Measurements from ENCODE around the gene SLC22A23. TPM values are rescaled to one million over a fixed set of nuclear protein-coding genes. Genes with fewer than 3 reads are reported as not detected.

Gene SLC22A23
- total and polyA plus RNA-seq, 2 of the 4 experiments (the other 2 are of a cell fraction) = 0.72 to 1.6 TPM

DNA sequence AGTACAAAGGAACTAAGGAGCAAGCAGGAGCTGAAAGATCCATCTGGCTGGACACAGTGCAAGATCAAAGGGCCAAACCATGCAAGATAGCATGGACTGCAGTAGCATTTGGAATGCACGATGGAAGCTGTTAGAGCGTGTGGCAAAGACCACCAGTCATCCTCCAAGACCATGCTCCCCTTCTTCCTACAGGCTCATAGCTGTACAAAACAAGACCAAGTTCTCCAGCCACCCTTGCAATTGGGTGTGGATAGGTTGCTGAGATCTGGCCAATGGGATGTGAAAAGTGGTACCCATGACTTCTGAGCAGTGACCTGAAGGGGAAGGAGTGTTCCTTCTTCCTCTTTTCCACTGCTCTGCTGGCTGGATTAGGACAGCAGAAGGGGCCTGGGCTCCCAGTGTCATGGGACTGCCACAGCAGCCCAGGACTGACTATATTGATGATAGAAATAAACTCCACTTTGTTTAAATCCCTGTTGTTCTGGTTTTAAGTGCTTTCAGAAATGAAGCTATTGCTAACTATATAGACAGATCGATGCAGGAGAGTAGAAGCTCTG lies 64.9 kb downstream of the SLC22A23 start:
- no peak overlapping the region for H3K18ac ChIP-seq (ENCODE audit: low read depth, low read length)
- no peaks in the 10 kb centered on the region for H3K4me1 ChIP-seq (ENCODE audit: control insufficient read depth, insufficient read depth, low read length)
- H3K14ac ChIP-seq (replicated peaks; ENCODE audit: low read depth, low read length) = no peak overlapping the region
- H3K56ac ChIP-seq (ENCODE audit: extremely low read depth, insufficient read depth, low read length) = no peak overlapping the region
- in situ Hi-C loops (cut with MboI; ENCODE audit: low sequenced_read_pairs) (no loop called here), dilution Hi-C loops (cut with HindIII; ENCODE audit: low sequenced_read_pairs, unreplicated experiment) (no loop called here), intact Hi-C loops (cut with micrococcal nuclease) (no loop called here)
- H4K8ac ChIP-seq (ENCODE audit: low read depth in 2 of 2, low read length in 2 of 2) = no peak overlapping the region
- peaks cover 50% of the 10 kb centered on the region for H3K27me3 ChIP-seq (ENCODE audit: control insufficient read depth, insufficient read depth, low read length)
- H3K27ac ChIP-seq (ENCODE audit: insufficient read depth, low read length) = no peak overlapping the region
- POLR2A ChIA-PET (ENCODE audit: unreplicated experiment) = no interaction called here
- TF ChIP-seq CEBPB (IDR thresholded peaks at IDR 0.05; ENCODE audit: low read depth, low read length) = no peak
- no peak for TF ChIP-seq RCOR1 (IDR thresholded peaks at IDR 0.05; ENCODE audit: insufficient replicate concordance, low read length)
- no peak for TF ChIP-seq MAZ (IDR thresholded peaks at IDR 0.05; ENCODE audit: borderline replicate concordance, low read depth, low read length)
- TF ChIP-seq, protein P1, sequence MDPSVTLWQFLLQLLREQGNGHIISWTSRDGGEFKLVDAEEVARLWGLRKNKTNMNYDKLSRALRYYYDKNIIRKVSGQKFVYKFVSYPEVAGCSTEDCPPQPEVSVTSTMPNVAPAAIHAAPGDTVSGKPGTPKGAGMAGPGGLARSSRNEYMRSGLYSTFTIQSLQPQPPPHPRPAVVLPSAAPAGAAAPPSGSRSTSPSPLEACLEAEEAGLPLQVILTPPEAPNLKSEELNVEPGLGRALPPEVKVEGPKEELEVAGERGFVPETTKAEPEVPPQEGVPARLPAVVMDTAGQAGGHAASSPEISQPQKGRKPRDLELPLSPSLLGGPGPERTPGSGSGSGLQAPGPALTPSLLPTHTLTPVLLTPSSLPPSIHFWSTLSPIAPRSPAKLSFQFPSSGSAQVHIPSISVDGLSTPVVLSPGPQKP (IDR thresholded peaks at IDR 0.05; ENCODE audit: borderline replicate concordance, low read depth, low read length) = no peak
- TF ChIP-seq, protein P2, sequence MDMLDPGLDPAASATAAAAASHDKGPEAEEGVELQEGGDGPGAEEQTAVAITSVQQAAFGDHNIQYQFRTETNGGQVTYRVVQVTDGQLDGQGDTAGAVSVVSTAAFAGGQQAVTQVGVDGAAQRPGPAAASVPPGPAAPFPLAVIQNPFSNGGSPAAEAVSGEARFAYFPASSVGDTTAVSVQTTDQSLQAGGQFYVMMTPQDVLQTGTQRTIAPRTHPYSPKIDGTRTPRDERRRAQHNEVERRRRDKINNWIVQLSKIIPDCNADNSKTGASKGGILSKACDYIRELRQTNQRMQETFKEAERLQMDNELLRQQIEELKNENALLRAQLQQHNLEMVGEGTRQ (IDR thresholded peaks at IDR 0.05; ENCODE audit: low read depth, low read length) = no peak
- no peak for TF ChIP-seq MAFK (IDR thresholded peaks at IDR 0.05; ENCODE audit: low read depth, low read length)
- no peak for TF ChIP-seq BHLHE40 (IDR thresholded peaks at IDR 0.05; ENCODE audit: low read depth, low read length)
- no peak for TF ChIP-seq SMC3 (IDR thresholded peaks at IDR 0.05; ENCODE audit: low read depth, low read length)
- TF ChIP-seq NFE2L2 (IDR thresholded peaks at IDR 0.05; ENCODE audit: low read depth, low read length) = no peak
- TF ChIP-seq RFX5 (IDR thresholded peaks at IDR 0.05; ENCODE audit: low read depth, low read length) = no peak
- no peak for TF ChIP-seq POLR2A (IDR thresholded peaks at IDR 0.05; ENCODE audit: low read depth, low read length)
- no peak for TF ChIP-seq RAD21 (IDR thresholded peaks at IDR 0.05; ENCODE audit: low read length)
- no peak for TF ChIP-seq CHD1 (IDR thresholded peaks at IDR 0.05; ENCODE audit: low read depth, low read length)
- ATAC-seq (ENCODE audit: low read depth) (no peak), DNase-seq (no peak)
- H3K36me3 ChIP-seq (ENCODE audit: control insufficient read depth, insufficient read depth, low read length) = no peaks in the 10 kb centered on the region
- H2AK5ac ChIP-seq (ENCODE audit: low read depth, low read length) = no peak overlapping the region
- no peak overlapping the region for H2AK9ac ChIP-seq (replicated peaks; ENCODE audit: low read depth, low read length, poor library complexity)
- H4K5ac ChIP-seq (ENCODE audit: low read depth, low read length) = no peak overlapping the region
- no peak overlapping the region for H4K91ac ChIP-seq (ENCODE audit: insufficient read depth, low read depth, low read length)
- H2BK5ac ChIP-seq (ENCODE audit: low read depth, low read length, poor library complexity, severe bottlenecking) = no peak overlapping the region
- H4K20me1 ChIP-seq (ENCODE audit: insufficient read depth, low read length) = no peaks in the 10 kb centered on the region
- no peak overlapping the region for H3K23ac ChIP-seq (ENCODE audit: low read depth, low read length)
- H3K79me1 ChIP-seq (ENCODE audit: low read depth in 1 of 2, low read length in 2 of 2) = no peaks in the 10 kb centered on the region
- no peak overlapping the region for H2BK20ac ChIP-seq (ENCODE audit: low read depth, low read length)
- H3K4me2 ChIP-seq (ENCODE audit: low read depth, low read length) = no peak overlapping the region
- H2BK15ac ChIP-seq (ENCODE audit: low read depth, low read length) = no peak overlapping the region
- no peak overlapping the region for H2BK120ac ChIP-seq (ENCODE audit: low read depth, low read length)
- peaks cover 4% of the 10 kb centered on the region; the same call in 1 of the 2 replicates for H3K9me1 ChIP-seq (ENCODE audit: insufficient read depth, low read length)
- no peak overlapping the region for H3K9ac ChIP-seq (ENCODE audit: low read depth, low read length)
- H3K4ac ChIP-seq (ENCODE audit: low read depth, low read length) = no peak overlapping the region
- H3K9me3 ChIP-seq (ENCODE audit: control insufficient read depth, insufficient read depth, low read length) = 0 out of 2 replicates have a peak, but pooled peaks cover 2% of the 10 kb centered on the region
- BruUV-seq (replicated peaks) = no TSS peak
- H3K4me3 ChIP-seq (ENCODE audit: insufficient read depth, low read depth, low read length) = no peak overlapping the region
- CTCF ChIA-PET = no interaction called here
- WGBS, 2 experiments (ENCODE audit: extremely low coverage in 2 of 2, insufficient read length in 1 of 2) = no CpG with 5 or more reads among the region's 3 CpGs
- no peak overlapping the region for H2AFZ ChIP-seq (replicated peaks; ENCODE audit: low read length, poor library complexity)
